AG10803 (cell line): ENCODE results near the gene NDRG4.

Experiments used
- DNase-seq: peaks from one replicate; pipeline ENCODE4 v3.0.0; 2010; ENCODE audit warnings: low read depth
- H3K4me3 ChIP-seq: 2 replicates; pipeline ENCODE4 v1.5.1; 2011; ENCODE audit warnings: mild to moderate bottlenecking, low read length, control low read depth
- TF ChIP-seq, protein P1 (sequence below): conservative IDR thresholded peaks from 2 replicates; pipeline ENCODE4 v1.5.1; 2011; ENCODE audit warnings: mild to moderate bottlenecking, low read length, control low read depth, inconsistent platforms

Gene NDRG4

DNA sequence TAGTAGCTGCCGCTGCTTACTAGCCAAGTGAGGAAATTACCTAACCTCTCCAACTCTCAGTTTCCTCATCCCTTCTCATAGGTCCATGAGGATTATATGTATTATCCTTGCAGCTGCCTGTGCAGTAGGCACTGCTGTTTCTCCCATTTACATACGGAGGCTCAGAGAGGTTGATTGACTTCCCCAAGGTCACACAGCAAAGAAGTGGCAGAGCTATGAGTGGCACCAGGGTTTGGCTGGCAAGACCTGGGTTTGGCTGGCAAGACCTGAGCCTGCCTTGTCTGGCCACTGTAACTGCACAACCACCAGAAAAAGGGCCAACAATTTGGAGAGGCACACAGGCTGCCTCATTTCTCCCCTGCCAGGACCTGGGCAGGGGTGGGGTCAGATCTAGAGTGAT is 2.5 kb upstream of the NDRG4 start:
- H3K4me3 ChIP-seq = no peak overlapping the region
- no peak for DNase-seq
- TF ChIP-seq, protein P1, sequence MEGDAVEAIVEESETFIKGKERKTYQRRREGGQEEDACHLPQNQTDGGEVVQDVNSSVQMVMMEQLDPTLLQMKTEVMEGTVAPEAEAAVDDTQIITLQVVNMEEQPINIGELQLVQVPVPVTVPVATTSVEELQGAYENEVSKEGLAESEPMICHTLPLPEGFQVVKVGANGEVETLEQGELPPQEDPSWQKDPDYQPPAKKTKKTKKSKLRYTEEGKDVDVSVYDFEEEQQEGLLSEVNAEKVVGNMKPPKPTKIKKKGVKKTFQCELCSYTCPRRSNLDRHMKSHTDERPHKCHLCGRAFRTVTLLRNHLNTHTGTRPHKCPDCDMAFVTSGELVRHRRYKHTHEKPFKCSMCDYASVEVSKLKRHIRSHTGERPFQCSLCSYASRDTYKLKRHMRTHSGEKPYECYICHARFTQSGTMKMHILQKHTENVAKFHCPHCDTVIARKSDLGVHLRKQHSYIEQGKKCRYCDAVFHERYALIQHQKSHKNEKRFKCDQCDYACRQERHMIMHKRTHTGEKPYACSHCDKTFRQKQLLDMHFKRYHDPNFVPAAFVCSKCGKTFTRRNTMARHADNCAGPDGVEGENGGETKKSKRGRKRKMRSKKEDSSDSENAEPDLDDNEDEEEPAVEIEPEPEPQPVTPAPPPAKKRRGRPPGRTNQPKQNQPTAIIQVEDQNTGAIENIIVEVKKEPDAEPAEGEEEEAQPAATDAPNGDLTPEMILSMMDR = no peak

DNA sequence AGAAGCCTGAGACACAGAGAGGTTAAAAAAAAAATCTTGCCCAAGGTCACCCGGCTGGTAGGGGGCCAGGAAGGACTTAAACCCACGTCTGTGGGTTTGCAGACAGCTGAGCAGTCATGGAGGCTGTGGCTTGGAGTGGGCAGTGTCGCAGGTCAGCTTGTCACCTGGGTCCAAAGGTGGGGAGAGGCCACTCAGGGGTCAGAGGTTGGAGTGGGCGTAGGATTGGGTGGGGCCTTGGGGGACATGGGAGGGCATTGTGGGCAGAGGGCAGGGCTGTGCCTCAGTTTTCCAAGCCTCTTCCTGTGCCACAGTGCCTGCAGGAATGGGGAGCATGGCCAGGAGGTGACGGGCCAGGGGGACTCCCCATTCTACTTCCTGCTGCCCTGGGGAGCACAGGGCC is 2.0 kb upstream of the NDRG4 start:
- TF ChIP-seq, protein P1 = no peak
- H3K4me3 ChIP-seq = no peak overlapping the region
- no peak for DNase-seq

DNA sequence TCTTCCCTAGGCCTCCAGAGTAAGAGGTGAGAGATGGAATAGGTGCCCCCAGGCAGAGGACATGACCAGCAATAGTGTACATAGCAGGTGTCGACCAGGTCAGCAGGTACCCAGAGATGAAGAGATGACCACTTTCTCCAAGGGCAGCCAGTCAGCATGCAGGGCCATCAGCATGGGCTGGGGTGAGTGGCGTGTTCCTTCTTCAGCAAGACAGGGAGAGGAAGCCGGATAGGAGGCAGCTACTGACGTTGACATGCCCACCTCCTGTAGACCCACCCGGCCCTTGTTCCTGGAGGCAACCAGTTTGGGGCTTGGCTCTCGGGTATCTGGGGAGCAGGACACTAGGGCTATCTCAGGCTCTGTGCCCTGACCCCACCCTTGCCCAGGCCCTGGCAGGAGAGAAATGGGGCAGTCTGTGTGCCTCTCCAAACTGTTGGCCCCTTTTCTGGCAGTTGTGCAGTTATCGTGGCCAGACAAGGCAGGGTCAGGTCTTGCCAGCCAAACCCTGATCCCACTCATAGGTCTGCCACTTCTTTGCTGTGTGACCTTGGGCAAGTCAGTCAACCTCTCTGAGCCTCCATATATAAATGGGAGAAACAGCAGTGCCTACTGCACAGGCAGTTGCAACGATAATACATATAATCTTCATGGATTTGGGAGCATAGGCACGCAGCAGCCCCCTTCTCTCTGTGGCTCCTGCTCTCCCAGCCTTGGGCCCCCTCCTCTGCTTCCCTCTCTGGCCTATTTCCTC is 1.4 kb upstream of the NDRG4 start:
- H3K4me3 ChIP-seq = no peak overlapping the region
- no peak for DNase-seq
- TF ChIP-seq, protein P1 = no peak

DNA sequence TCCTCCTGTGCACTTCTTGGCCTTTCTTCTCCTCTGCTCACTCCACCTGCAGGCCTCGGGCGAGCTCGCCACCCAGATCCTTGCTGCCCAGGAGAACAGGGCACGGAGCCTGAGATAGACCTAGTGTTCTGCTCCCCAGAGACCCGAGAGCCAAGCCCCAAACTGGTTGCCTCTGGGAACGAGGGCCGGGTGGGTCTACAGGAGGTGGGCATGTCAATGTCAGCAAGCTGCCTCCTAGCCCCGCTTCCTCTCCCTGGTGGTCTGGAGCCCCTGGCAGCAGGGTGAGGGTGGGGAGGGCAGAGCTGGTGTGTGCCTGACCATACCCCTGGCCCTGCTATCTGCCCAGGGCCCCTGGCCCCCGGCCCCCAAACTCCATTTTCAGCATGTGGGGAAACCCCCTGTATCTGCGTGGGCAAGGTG is 841 bp upstream of the NDRG4 start:
- H3K4me3 ChIP-seq = no peak overlapping the region
- no peak for DNase-seq
- TF ChIP-seq, protein P1 = no peak

DNA sequence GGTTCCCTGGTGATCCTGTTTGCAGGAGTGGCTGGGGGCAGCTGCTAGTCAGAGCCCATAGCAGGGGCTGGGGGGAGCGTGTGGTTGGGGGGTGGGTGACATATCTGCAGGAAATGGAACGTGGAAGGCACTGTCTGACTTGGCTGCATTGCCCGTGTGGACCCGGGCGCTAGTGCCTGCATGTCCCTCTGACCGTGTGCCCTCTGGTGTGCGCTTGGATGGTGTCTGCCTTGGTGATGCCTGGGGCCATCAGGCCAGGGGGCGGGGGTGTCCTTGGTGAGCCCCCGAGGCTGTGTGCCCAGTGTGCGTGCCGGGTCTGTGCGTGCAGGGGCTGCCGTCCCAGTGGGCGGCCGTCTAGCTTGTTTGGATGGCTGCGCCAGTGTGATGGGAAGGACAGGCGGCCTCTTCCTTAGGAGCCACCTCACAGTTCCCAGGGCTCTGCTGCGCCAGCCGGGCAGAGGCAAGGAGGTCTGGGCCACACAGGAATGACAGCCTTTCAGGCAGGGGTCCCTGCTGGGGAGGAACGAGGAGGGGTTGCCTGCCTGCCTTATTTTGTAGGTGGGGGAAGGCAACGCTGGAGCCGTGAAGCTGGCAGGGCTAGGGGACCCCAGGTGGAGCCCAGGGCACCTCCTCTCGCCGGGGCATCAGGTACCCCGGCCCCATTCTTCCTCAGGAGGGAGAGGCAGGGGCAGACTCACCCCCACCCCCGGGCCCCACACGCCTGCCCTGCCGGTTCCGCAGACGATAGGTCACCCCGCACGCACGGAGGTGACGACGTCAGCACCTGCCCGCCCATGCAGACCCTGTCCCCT is 693 bp downstream of the NDRG4 start:
- H3K4me3 ChIP-seq = peak overlapping the region; percentile 56
- DNase-seq = no peak
- TF ChIP-seq, protein P1 = no peak

DNA sequence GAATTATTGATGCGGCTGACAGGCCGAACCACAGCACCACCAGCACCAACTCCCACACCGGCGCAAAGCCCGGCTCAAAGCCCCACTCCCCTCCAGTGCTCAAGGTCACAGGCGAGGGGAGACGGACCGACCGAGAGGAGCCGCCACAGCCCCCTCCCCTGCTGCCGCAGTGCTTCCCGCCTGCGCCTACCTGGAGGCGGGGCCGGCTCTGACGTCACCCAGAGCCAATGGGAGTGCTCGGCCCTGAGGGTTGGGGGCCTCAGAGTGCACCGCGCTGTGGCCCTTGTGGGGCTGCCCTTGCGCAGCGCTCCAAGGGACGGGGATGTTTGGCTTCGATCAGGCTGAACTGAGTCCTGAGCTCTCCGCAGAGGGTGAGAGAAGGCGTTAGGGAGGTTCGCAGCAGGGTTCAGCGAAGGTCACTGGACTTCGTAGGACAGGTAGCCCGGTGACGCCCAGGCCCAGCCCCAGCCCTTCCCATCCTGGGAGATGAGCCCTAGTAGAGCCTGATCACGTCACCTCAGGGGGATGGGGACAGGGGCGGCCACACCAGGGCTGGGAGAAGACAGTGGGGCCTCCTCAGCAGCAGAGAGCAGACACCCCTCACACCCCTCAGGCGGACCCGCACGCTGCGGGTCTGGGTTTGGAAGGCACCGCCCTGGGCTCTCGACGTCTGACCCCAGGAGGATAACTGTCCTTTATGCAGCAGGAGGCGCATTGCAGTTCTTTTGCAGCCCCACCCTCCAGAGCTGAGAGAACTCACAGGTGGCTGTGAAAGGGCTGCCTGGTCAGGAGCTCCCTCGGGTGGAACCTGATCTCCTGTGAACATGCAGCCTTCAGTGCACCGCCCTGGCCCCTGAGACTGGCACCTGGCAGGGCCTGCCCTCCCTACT is 1.5 kb downstream of the NDRG4 start:
- no peak for DNase-seq
- TF ChIP-seq, protein P1 = no peak
- H3K4me3 ChIP-seq = peak overlapping the region; percentile 34
